Measurements from ENCODE around the gene BCAS3. TPM values are rescaled to one million over a fixed set of nuclear protein-coding genes. Genes with fewer than 3 reads are reported as not detected.
"Not testable (repeated sequence)": the region's sequence is repeated elsewhere in the genome, so short reads cannot be mapped to it uniquely, and the experiment has no call there.

BCAS3 gene
- total and polyA plus RNA-seq, 2 experiments from 2014 or later, result 18.0 to 20.2 TPM

GRCh38 chr17:60750640-60751039 lies 73.0 kb downstream of the BCAS3 start:
- no peak for DNase-seq
- Histone ChIP-seq H3K27ac (no peak overlapping the region), H3K36me3 (ENCODE audit: low read depth) (no peaks in the 10 kb centered on the region), H3K4me2 (ENCODE audit: unreplicated experiment) (no peak overlapping the region), H3F3A (ENCODE audit: insufficient read depth) (no peaks in the 10 kb centered on the region), H4K20me1 (ENCODE audit: insufficient read depth) (no peaks in the 10 kb centered on the region), H3K27me3 (replicated peaks; ENCODE audit: insufficient read depth) (no peaks in the 10 kb centered on the region), H2AFZ (no peak overlapping the region), H3K9me3 (ENCODE audit: low read depth) (no peaks in the 10 kb centered on the region), H3K4me1 (ENCODE audit: insufficient read depth) (no peaks in the 10 kb centered on the region), H3K79me2 (ENCODE audit: insufficient read depth) (no peaks in the 10 kb centered on the region), H3K9ac (no peak overlapping the region), H3K4me3 (no peak overlapping the region), H3K9me2 (ENCODE audit: insufficient read depth) (no peaks in the 10 kb centered on the region)
- in situ Hi-C loops (cut with MboI), result no loop called here
- TF ChIP-seq EZH2phosphoT487 (IDR thresholded peaks at IDR 0.05; ENCODE audit: insufficient read depth, low read depth) (no peak), EZH2 (IDR thresholded peaks at IDR 0.05; ENCODE audit: insufficient read depth, poor library complexity, severe bottlenecking) (no peak)

GRCh38 chr17:60751884-60752283 lies 74.2 kb downstream of the BCAS3 start:
- no peak for DNase-seq
- TF ChIP-seq EZH2 (IDR thresholded peaks at IDR 0.05; ENCODE audit: insufficient read depth, poor library complexity, severe bottlenecking) (no peak), EZH2phosphoT487 (IDR thresholded peaks at IDR 0.05; ENCODE audit: insufficient read depth, low read depth) (no peak)
- no peaks in the 10 kb centered on the region for H3F3A ChIP-seq (ENCODE audit: insufficient read depth)
- no peaks in the 10 kb centered on the region for H3K9me3 ChIP-seq (ENCODE audit: low read depth)
- no peaks in the 10 kb centered on the region for H3K79me2 ChIP-seq (ENCODE audit: insufficient read depth)
- no peak overlapping the region for H2AFZ ChIP-seq
- H3K9ac ChIP-seq, result no peak overlapping the region
- H3K9me2 ChIP-seq (ENCODE audit: insufficient read depth), result no peaks in the 10 kb centered on the region
- no peak overlapping the region for H3K4me3 ChIP-seq
- in situ Hi-C loops (cut with MboI), result no loop called here
- H3K27ac ChIP-seq, result no peak overlapping the region
- no peaks in the 10 kb centered on the region for H3K36me3 ChIP-seq (ENCODE audit: low read depth)
- H3K4me2 ChIP-seq (ENCODE audit: unreplicated experiment), result no peak overlapping the region
- no peaks in the 10 kb centered on the region for H4K20me1 ChIP-seq (ENCODE audit: insufficient read depth)
- no peaks in the 10 kb centered on the region for H3K4me1 ChIP-seq (ENCODE audit: insufficient read depth)
- WGBS, 2 experiments (ENCODE audit: low coverage in 1 of 2, low lambda C conversion rate in 2 of 2, missing lambda C conversion rate in 2 of 2), result 88 to 96% methylated on average over 1 of the region's 1 CpG
- no peaks in the 10 kb centered on the region for H3K27me3 ChIP-seq (replicated peaks; ENCODE audit: insufficient read depth)

GRCh38 chr17:60752873-60753577 lies 75.4 kb downstream of the BCAS3 start:
- Histone ChIP-seq H3K36me3 (ENCODE audit: low read depth) (no peaks in the 10 kb centered on the region), H3K9me3 (ENCODE audit: low read depth) (no peaks in the 10 kb centered on the region), H3K27ac (no peak overlapping the region), H3F3A (ENCODE audit: insufficient read depth) (no peaks in the 10 kb centered on the region), H3K4me1 (ENCODE audit: insufficient read depth) (no peaks in the 10 kb centered on the region), H3K9ac (no peak overlapping the region), H3K4me3 (no peak overlapping the region), H3K79me2 (ENCODE audit: insufficient read depth) (no peaks in the 10 kb centered on the region), H2AFZ (no peak overlapping the region), H3K27me3 (replicated peaks; ENCODE audit: insufficient read depth) (no peaks in the 10 kb centered on the region), H3K9me2 (ENCODE audit: insufficient read depth) (no peaks in the 10 kb centered on the region), H3K4me2 (ENCODE audit: unreplicated experiment) (no peak overlapping the region), H4K20me1 (ENCODE audit: insufficient read depth) (no peaks in the 10 kb centered on the region)
- in situ Hi-C loops (cut with MboI), result no loop called here
- WGBS, 2 experiments (ENCODE audit: low coverage in 1 of 2, low lambda C conversion rate in 2 of 2, missing lambda C conversion rate in 2 of 2), result 94 to 95% methylated on average over 8 of the region's 8 CpGs
- TF ChIP-seq EZH2 (IDR thresholded peaks at IDR 0.05; ENCODE audit: insufficient read depth, poor library complexity, severe bottlenecking) (no peak), EZH2phosphoT487 (IDR thresholded peaks at IDR 0.05; ENCODE audit: insufficient read depth, low read depth) (no peak)
- DNase-seq, result no peak

- H3K27ac ChIP-seq, result no peak overlapping the region
- no peaks in the 10 kb centered on the region for H3K79me2 ChIP-seq (ENCODE audit: insufficient read depth)
- H3K9ac ChIP-seq, result no peak overlapping the region
- 70 to 73% methylated on average over 8 of the region's 8 CpGs for WGBS, 2 experiments (ENCODE audit: low coverage in 1 of 2, low lambda C conversion rate in 2 of 2, missing lambda C conversion rate in 2 of 2)
- TF ChIP-seq EZH2 (IDR thresholded peaks at IDR 0.05; ENCODE audit: insufficient read depth, poor library complexity, severe bottlenecking) (no peak), EZH2phosphoT487 (IDR thresholded peaks at IDR 0.05; ENCODE audit: insufficient read depth, low read depth) (no peak)
- no peak overlapping the region for H3K4me3 ChIP-seq
- no peaks in the 10 kb centered on the region for H3K4me1 ChIP-seq (ENCODE audit: insufficient read depth)
- no peaks in the 10 kb centered on the region for H4K20me1 ChIP-seq (ENCODE audit: insufficient read depth)
- no peaks in the 10 kb centered on the region for H3K9me2 ChIP-seq (ENCODE audit: insufficient read depth)
- H3F3A ChIP-seq (ENCODE audit: insufficient read depth), result no peaks in the 10 kb centered on the region
- DNase-seq, result no peak
- H3K27me3 ChIP-seq (replicated peaks; ENCODE audit: insufficient read depth), result no peaks in the 10 kb centered on the region
- H3K36me3 ChIP-seq (ENCODE audit: low read depth), result no peaks in the 10 kb centered on the region
- in situ Hi-C loops (cut with MboI), result no loop called here
- H2AFZ ChIP-seq, result no peak overlapping the region
- H3K4me2 ChIP-seq (ENCODE audit: unreplicated experiment), result no peak overlapping the region
- no peaks in the 10 kb centered on the region for H3K9me3 ChIP-seq (ENCODE audit: low read depth)
Observed at GRCh38 chr17:60754057-60754604, 76.5 kb downstream of the BCAS3 start.

- H3F3A ChIP-seq (ENCODE audit: insufficient read depth); H3K79me2 ChIP-seq (ENCODE audit: insufficient read depth); H3K9ac ChIP-seq; H3K27me3 ChIP-seq (replicated peaks; ENCODE audit: insufficient read depth); in situ Hi-C loops (cut with MboI); H2AFZ ChIP-seq; H3K4me1 ChIP-seq (ENCODE audit: insufficient read depth); H3K4me2 ChIP-seq (ENCODE audit: unreplicated experiment); H3K4me3 ChIP-seq; H3K9me2 ChIP-seq (ENCODE audit: insufficient read depth); H3K27ac ChIP-seq; DNase-seq; H3K36me3 ChIP-seq (ENCODE audit: low read depth); H3K9me3 ChIP-seq (ENCODE audit: low read depth); H4K20me1 ChIP-seq (ENCODE audit: insufficient read depth): not testable (repeated sequence)
- WGBS, 2 experiments (ENCODE audit: low coverage in 1 of 2, low lambda C conversion rate in 2 of 2, missing lambda C conversion rate in 2 of 2), result 79 to 80% methylated on average over 12 of the region's 12 CpGs
Observed at GRCh38 chr17:60756798-60757197, 79.1 kb downstream of the BCAS3 start.
